ENCODE measurements around the gene OTP. TPM values are rescaled to one million over a fixed set of nuclear protein-coding genes. Genes with fewer than 3 reads are reported as not detected.

The OTP gene
- total and polyA plus RNA-seq, 7 donors: 0.01 TPM; not detected in 6

DNA sequence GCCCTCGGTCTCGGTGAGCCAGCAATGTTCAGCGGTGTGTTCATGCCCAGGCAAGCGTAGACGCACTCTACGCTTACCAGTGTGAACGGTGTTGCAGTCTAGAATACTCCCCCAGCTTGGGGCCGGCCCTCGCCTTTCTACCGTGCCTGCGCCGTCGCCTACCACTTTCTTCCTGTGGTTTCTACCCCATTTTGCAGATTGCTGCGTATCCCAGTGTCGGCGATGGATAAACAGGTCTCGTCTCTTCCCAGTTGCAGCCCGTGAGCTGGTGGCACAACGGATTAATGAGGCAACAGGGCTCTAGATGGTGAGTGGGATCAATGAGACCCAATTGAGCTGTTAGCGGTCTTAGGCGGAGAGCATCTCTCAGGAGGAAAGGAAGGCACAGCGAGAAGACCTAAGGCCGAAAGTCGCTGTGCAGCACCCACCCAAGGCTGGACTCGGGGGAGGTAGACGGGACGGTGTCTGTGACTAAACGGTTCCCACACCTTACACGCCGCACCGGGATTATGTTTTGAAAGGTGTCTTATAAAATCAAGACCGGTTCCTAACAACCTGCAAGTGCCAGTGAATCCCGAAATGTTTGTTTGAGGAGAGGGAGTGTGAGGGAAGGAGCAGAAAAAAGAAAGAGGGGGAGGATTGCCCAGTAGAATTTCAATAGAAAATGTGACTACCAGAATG, 5.8 kb downstream of the OTP start:
- 7 to 10% (median 8%) methylated on average over 33 of the region's 33 CpGs for WGBS, 3 donors
- intact Hi-C loops (cut with DNase I): no loop called here

DNA sequence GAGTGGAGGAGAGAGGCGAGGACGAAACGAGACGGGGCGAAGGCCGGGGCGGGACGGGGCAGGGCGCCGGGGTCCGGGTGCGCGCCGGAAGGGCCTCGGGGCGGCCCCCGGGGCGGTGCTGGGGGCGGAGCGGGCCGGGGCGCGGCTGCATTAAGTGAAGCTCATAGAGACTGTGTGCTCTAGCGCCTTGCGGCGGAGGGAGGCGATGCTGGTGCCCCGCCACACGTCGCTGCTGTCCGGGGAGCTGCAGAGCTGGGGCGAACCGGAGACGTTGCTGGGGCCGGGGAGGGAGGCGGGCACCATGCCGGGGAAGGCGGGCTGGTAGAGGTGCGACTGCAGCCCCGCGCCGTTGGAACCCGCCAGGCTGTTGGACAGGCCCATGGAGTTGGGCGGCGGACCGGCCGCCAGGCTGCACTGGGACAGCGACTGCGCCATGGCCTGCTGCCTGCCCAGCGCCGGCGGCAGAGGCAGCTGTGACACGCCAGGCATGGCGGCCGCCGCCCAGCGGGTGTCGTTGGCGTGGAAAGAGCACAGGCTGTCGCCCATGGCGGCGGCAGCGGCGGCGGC, 8.3 kb downstream of the OTP start:
- TF ChIP-seq, protein P1, sequence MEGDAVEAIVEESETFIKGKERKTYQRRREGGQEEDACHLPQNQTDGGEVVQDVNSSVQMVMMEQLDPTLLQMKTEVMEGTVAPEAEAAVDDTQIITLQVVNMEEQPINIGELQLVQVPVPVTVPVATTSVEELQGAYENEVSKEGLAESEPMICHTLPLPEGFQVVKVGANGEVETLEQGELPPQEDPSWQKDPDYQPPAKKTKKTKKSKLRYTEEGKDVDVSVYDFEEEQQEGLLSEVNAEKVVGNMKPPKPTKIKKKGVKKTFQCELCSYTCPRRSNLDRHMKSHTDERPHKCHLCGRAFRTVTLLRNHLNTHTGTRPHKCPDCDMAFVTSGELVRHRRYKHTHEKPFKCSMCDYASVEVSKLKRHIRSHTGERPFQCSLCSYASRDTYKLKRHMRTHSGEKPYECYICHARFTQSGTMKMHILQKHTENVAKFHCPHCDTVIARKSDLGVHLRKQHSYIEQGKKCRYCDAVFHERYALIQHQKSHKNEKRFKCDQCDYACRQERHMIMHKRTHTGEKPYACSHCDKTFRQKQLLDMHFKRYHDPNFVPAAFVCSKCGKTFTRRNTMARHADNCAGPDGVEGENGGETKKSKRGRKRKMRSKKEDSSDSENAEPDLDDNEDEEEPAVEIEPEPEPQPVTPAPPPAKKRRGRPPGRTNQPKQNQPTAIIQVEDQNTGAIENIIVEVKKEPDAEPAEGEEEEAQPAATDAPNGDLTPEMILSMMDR (IDR thresholded peaks at IDR 0.05): peak; percentile 25
- intact Hi-C loops (cut with DNase I): no loop called here
- 1 to 3% (median 2%) methylated on average over 34 to 65 of the region's 65 CpGs for WGBS, 3 donors
- H3K4me3 ChIP-seq: peak overlapping the region; percentile 66
- DNase-seq: peak; percentile 38 to 67
- no peak overlapping the region for H3K27ac ChIP-seq
- peaks cover 10% of the 10 kb centered on the region for H3K4me1 ChIP-seq
- H3K9me3 ChIP-seq: no peaks in the 10 kb centered on the region
- H3K36me3 ChIP-seq (ENCODE audit: insufficient read depth in 1 of 2, low read depth in 1 of 2): no peaks in the 10 kb centered on the region
- ATAC-seq: peak; percentile 78 to 94 (median 92)
- H3K27me3 ChIP-seq (ENCODE audit: insufficient read depth in 3 of 3, low read length in 2 of 3): peaks cover 0 to 99% (median 37%) of the 10 kb centered on the region in 3 donors

More for the DNA sequence above, 5.8 kb downstream of the OTP start:
- no peak overlapping the region for H3K4me3 ChIP-seq
- DNase-seq: no peak
- H3K9me3 ChIP-seq: no peaks in the 10 kb centered on the region
- H3K4me1 ChIP-seq: peaks cover 10% of the 10 kb centered on the region
- H3K36me3 ChIP-seq (ENCODE audit: insufficient read depth in 1 of 2, low read depth in 1 of 2): no peaks in the 10 kb centered on the region
- ATAC-seq: no peak
- H3K27me3 ChIP-seq (ENCODE audit: insufficient read depth in 3 of 3, low read length in 2 of 3): peaks cover 3 to 100% (median 51%) of the 10 kb centered on the region in 3 donors
- TF ChIP-seq, protein P1 (IDR thresholded peaks at IDR 0.05): no peak
- no peak overlapping the region for H3K27ac ChIP-seq

DNA sequence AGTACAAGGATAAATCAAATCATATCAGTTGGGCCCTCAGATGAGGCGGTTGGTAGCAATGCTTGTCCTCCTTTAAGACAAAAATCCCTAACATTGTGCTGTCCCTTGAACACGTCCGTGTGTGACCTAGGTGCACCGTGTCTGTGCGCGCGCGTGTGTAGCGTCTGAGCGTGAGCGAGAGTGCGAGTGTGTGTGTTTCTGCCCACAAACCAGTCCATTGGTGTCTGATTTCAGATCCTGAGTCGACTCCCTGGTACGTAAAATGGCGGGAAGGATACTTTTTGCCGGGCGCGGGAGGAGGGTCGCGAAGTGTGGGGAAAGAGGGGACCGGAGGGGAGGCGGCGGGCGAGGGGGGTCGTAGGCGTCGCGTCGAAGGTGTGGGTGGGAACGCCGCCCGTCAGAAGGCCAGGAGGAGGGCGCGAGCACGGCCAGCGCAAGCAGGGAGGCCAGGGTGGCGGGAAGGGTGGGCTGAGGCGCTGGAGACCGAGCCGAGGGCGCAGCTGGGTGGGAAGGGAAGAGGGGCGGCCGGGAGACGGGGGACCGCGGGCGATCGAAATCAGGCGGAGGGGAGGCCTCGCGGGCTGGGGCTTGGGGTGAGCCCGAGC, 8.9 kb downstream of the OTP start:
- TF ChIP-seq, protein P1 (IDR thresholded peaks at IDR 0.05): no peak
- Histone ChIP-seq H3K9me3 (no peaks in the 10 kb centered on the region), H3K27me3 (ENCODE audit: insufficient read depth in 3 of 3, low read length in 2 of 3) (peaks cover 2 to 99% (median 37%) of the 10 kb centered on the region in 3 donors), H3K36me3 (ENCODE audit: insufficient read depth in 1 of 2, low read depth in 1 of 2) (no peaks in the 10 kb centered on the region), H3K4me1 (peaks cover 10% of the 10 kb centered on the region), H3K4me3 (peak overlapping the region; percentile 66), H3K27ac (no peak overlapping the region)
- intact Hi-C loops (cut with DNase I): no loop called here
- ATAC-seq (no peak), DNase-seq (no peak)
- WGBS, 3 donors: 3 to 6% (median 4%) methylated on average over 37 to 52 of the region's 52 CpGs

DNA sequence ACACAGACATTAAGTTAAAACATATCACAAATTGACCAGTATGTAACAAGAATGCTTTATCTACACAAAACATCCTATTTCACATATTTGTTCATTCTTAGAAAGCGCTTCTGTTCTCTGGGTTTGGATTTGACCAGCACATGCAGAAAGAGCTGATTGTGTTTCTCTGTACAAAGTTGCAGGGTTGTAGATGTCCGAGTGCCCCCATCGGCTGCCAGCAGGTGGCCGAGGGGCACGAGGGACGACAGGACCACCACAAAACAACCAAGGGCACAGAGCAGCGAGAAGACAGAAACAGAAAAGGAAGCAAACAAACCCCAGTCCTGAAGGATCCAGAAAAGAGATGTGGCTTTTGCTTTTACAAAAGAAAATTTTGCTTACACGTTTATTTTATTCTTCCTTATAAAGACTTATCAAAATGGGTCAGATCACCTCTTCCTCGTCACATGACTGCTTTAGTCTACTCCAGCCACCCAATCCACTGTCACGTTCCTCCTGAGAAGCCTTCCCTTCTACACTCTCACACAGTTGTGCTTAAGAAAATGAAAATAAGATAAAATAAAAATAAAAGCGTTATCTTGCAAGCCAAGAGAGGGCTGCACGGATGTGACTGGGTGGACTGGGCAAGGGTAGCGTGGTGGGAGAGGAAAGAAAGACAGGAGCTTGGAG, 9.5 kb downstream of the OTP start:
- peak overlapping the region; percentile 66 for H3K4me3 ChIP-seq
- peaks cover 2 to 99% (median 37%) of the 10 kb centered on the region in 3 donors for H3K27me3 ChIP-seq (ENCODE audit: insufficient read depth in 3 of 3, low read length in 2 of 3)
- no peaks in the 10 kb centered on the region for H3K9me3 ChIP-seq
- no peak for DNase-seq
- WGBS, 3 donors: 19 to 22% (median 21%) methylated on average over 13 of the region's 13 CpGs
- no peak overlapping the region for H3K27ac ChIP-seq
- H3K36me3 ChIP-seq (ENCODE audit: insufficient read depth in 1 of 2, low read depth in 1 of 2): no peaks in the 10 kb centered on the region
- no peak for ATAC-seq
- intact Hi-C loops (cut with DNase I): no loop called here
- TF ChIP-seq, protein P1 (IDR thresholded peaks at IDR 0.05): no peak
- peaks cover 10% of the 10 kb centered on the region for H3K4me1 ChIP-seq

Data from psoas muscle (tissue), 8 donors.